H9 (cell line): ENCODE results near the gene SULT2B1. TPM values are rescaled to one million over a fixed set of nuclear protein-coding genes. Genes with fewer than 3 reads are reported as not detected.

Source experiments
- DNase-seq: peaks from one replicate; pipeline ENCODE4 v3.0.0-alpha.2; 2017
- H2AFZ ChIP-seq: one replicate; pipeline ENCODE4 v1.6.1; 2013; ENCODE audit warnings: mild to moderate bottlenecking, low read length, control low read depth, moderate library complexity
- H2AK5ac ChIP-seq: 2 replicates; pipeline ENCODE4 v1.6.1; 2013; ENCODE audit warnings: low read length, control low read depth, mixed read lengths; ENCODE audit not compliant: insufficient read length
- H2BK120ac ChIP-seq: one replicate; pipeline ENCODE4 v1.6.1; 2013; ENCODE audit warnings: low read depth, mild to moderate bottlenecking, low read length, control low read depth, inconsistent platforms; ENCODE audit not compliant: poor library complexity, severe bottlenecking
- H2BK12ac ChIP-seq: 2 replicates; pipeline ENCODE4 v1.6.1; 2013; ENCODE audit warnings: low read length, control low read depth, mixed read lengths, low read depth; ENCODE audit not compliant: insufficient read length
- H2BK15ac ChIP-seq: 2 replicates; pipeline ENCODE4 v1.6.1; 2013; ENCODE audit warnings: low read depth, low read length, control low read depth
- H2BK20ac ChIP-seq: one replicate; pipeline ENCODE4 v1.6.1; 2013; ENCODE audit warnings: low read depth, mild to moderate bottlenecking, low read length, control low read depth, inconsistent platforms; ENCODE audit not compliant: poor library complexity, severe bottlenecking
- H2BK5ac ChIP-seq: 2 replicates; pipeline ENCODE4 v1.6.1; 2013; ENCODE audit warnings: low read length, control low read depth, mixed read lengths; ENCODE audit not compliant: insufficient read length
- H3K14ac ChIP-seq: 2 replicates; pipeline ENCODE4 v1.6.1; 2013; ENCODE audit warnings: low read length, control low read depth; ENCODE audit not compliant: insufficient read depth
- H3K18ac ChIP-seq: 2 replicates; pipeline ENCODE4 v1.6.1; 2013; ENCODE audit warnings: low read depth, mild to moderate bottlenecking, mixed read lengths, low read length, control low read depth; ENCODE audit not compliant: insufficient read length
- H3K23ac ChIP-seq: 2 replicates; pipeline ENCODE4 v1.6.1; 2013; ENCODE audit warnings: low read length, control low read depth, mixed read lengths, low read depth; ENCODE audit not compliant: insufficient read length
- H3K23me2 ChIP-seq: 2 replicates; pipeline ENCODE4 v1.6.1; 2013; ENCODE audit warnings: low read depth, mild to moderate bottlenecking, mixed read lengths, low read length, control low read depth; ENCODE audit not compliant: insufficient read length, poor library complexity, severe bottlenecking
- H3K27ac ChIP-seq: 2 replicates; pipeline ENCODE4 v1.5.1; 2013; ENCODE audit warnings: low read length, control low read depth, mixed read lengths, low read depth; ENCODE audit not compliant: insufficient read length
- H3K27me3 ChIP-seq: 2 replicates; pipeline ENCODE4 v1.6.1; 2013; ENCODE audit warnings: low read length, control low read depth, inconsistent platforms; ENCODE audit not compliant: insufficient read depth
- H3K4ac ChIP-seq: 2 replicates; pipeline ENCODE4 v1.6.1; 2013; ENCODE audit warnings: low read depth, mild to moderate bottlenecking, control low read depth, inconsistent platforms, low read length, moderate library complexity
- H3K4me1 ChIP-seq: 2 replicates; pipeline ENCODE4 v1.6.1; 2013; ENCODE audit warnings: low read length, control low read depth, inconsistent platforms; ENCODE audit not compliant: insufficient read depth
- H3K4me2 ChIP-seq: 2 replicates; pipeline ENCODE4 v1.6.1; 2013; ENCODE audit warnings: low read length, control low read depth, mixed read lengths; ENCODE audit not compliant: insufficient read length, insufficient read depth
- H3K56ac ChIP-seq: 2 replicates; pipeline ENCODE4 v1.6.1; 2013; ENCODE audit warnings: low read depth, mild to moderate bottlenecking, mixed read lengths, low read length, control low read depth; ENCODE audit not compliant: insufficient read length
- H3K79me1 ChIP-seq: 2 replicates; pipeline ENCODE4 v1.6.1; 2013; ENCODE audit warnings: low read depth, mild to moderate bottlenecking, moderate library complexity, low read length, control low read depth, inconsistent platforms; ENCODE audit not compliant: insufficient read depth, poor library complexity, severe bottlenecking
- H3K79me2 ChIP-seq: 2 replicates; pipeline ENCODE4 v1.6.1; 2013; ENCODE audit warnings: low read length, control low read depth, inconsistent platforms; ENCODE audit not compliant: insufficient read depth
- H3K9ac ChIP-seq: 2 replicates; pipeline ENCODE4 v1.6.1; 2013; ENCODE audit warnings: low read length, control low read depth, mixed read lengths; ENCODE audit not compliant: insufficient read length; ENCODE audit errors: extremely low read depth
- H3K9me3 ChIP-seq: one replicate; pipeline ENCODE4 v1.6.1; 2013; ENCODE audit warnings: low read depth, low read length, inconsistent platforms; ENCODE audit not compliant: control insufficient read depth
- H3T11ph ChIP-seq: one replicate; pipeline ENCODE4 v1.6.1; 2013; ENCODE audit warnings: mild to moderate bottlenecking, low read length, control low read depth, inconsistent platforms
- H4K20me1 ChIP-seq: one replicate; pipeline ENCODE4 v1.6.1; 2013; ENCODE audit not compliant: control insufficient read depth, insufficient read length, insufficient read depth
- H4K5ac ChIP-seq: 2 replicates; pipeline ENCODE4 v1.6.1; 2013; ENCODE audit warnings: low read depth, mild to moderate bottlenecking, mixed read lengths, low read length, control low read depth; ENCODE audit not compliant: insufficient read length
- H4K8ac ChIP-seq: replicated peaks from 2 replicates; pipeline ENCODE4 v1.6.1; 2013; ENCODE audit warnings: low read length, control low read depth, mixed read lengths, low read depth; ENCODE audit not compliant: insufficient read length
- H4K91ac ChIP-seq: 2 replicates; pipeline ENCODE4 v1.6.1; 2013; ENCODE audit warnings: low read depth, mild to moderate bottlenecking, moderate library complexity, mixed read lengths, low read length, control low read depth; ENCODE audit not compliant: insufficient read length
- H3K27ac Mint-ChIP-seq, 3 experiments: 2 replicates in 2 of 3; 3 replicates in 1 of 3; pipeline ENCODE4 v1.8.0; 2020 to 2021; ENCODE audit warnings: mixed read lengths in 3 of 3, mild to moderate bottlenecking in 1 of 3, moderate library complexity in 1 of 3
- H3K27me3 Mint-ChIP-seq: 2 replicates; pipeline ENCODE4 v1.8.0; 2021; ENCODE audit warnings: low read depth, mild to moderate bottlenecking, moderate library complexity, mixed read lengths
- H3K36me3 Mint-ChIP-seq, 3 experiments: 2 replicates in 2 of 3; 3 replicates in 1 of 3; pipeline ENCODE4 v1.8.0; 2020 to 2021; ENCODE audit warnings: low read depth in 3 of 3, mixed read lengths in 3 of 3; ENCODE audit not compliant: insufficient read depth in 1 of 3
- H3K4me1 Mint-ChIP-seq, 2 experiments: 2 replicates each; pipeline ENCODE4 v1.8.0; 2020; ENCODE audit warnings: mixed read lengths in 2 of 2
- H3K4me3 Mint-ChIP-seq, 2 experiments: 2 replicates in 1 of 2; 3 replicates in 1 of 2; pipeline ENCODE4 v1.8.0; 2020 to 2021; ENCODE audit warnings: mild to moderate bottlenecking in 2 of 2, mixed read lengths in 2 of 2, moderate library complexity in 1 of 2
- H3K9me3 Mint-ChIP-seq, 2 experiments: 2 replicates in 1 of 2; 3 replicates in 1 of 2; pipeline ENCODE4 v1.8.0; 2020; ENCODE audit warnings: mild to moderate bottlenecking in 2 of 2, mixed read lengths in 2 of 2, moderate library complexity in 1 of 2
- CTCF ChIP-seq: fragments of 200-600 bp; sonication (generic); conservative IDR thresholded peaks from 3 replicates; pipeline ENCODE4 v1.8.0; 2021; ENCODE audit warnings: antibody characterized with exemption, mild to moderate bottlenecking
- WGBS: extraction: QIAGEN DNeasy Blood & Tissue Kit; methylation state at CpG from one replicate; pipeline ENCODE4 v1.1.7; 2013; ENCODE audit warnings: missing lambda C conversion rate, low lambda C conversion rate, mixed read lengths; ENCODE audit not compliant: insufficient read length; ENCODE audit errors: extremely low coverage; 5-methylcytosine and 5-hydroxymethylcytosine counted together
- total RNA-seq: library from RNA; stranded (reverse); gene quantifications from 2 replicates; pipeline ENCODE4 v1.2.1, GENCODE V29; 2021

Gene SULT2B1
- total RNA-seq, 1 experiment from 2014 or later = 1.7 TPM

GRCh38 chr19:48609571-48610108 is 57.7 kb downstream of the SULT2B1 start:
- no peaks in the 10 kb centered on the region for H3K79me1 ChIP-seq
- H2BK12ac ChIP-seq = no peak overlapping the region
- no peak overlapping the region for H3K14ac ChIP-seq
- no peak overlapping the region for H3K27ac ChIP-seq
- no peak overlapping the region for H3K56ac ChIP-seq
- H2BK15ac ChIP-seq = no peak overlapping the region
- no peak overlapping the region for H4K91ac ChIP-seq
- Mint-ChIP-seq H3K27me3 (no peaks in the 10 kb centered on the region; the same call in 1 of the 2 replicates), H3K27ac (no peak overlapping the region), H3K9me3 (no peaks in the 10 kb centered on the region; a peak in 1 of 5 replicates), H3K4me3 (no peak overlapping the region), H3K36me3 (peaks cover 5 to 20% (median 11%) of the 10 kb centered on the region in 3 experiments; a peak in 5 of 7 replicates), H3K4me1 (peaks cover 11 to 15% of the 10 kb centered on the region in 2 experiments)
- H3K4me1 ChIP-seq = peaks cover 3% of the 10 kb centered on the region; the same call in 1 of the 2 replicates
- no peaks in the 10 kb centered on the region for H3K79me2 ChIP-seq
- H3K9me3 ChIP-seq = no peaks in the 10 kb centered on the region
- H2BK120ac ChIP-seq = no peak overlapping the region
- H2AFZ ChIP-seq = no peak overlapping the region
- no peak overlapping the region for H3K4ac ChIP-seq
- H2BK5ac ChIP-seq = no peak overlapping the region
- H2BK20ac ChIP-seq = no peak overlapping the region
- H3T11ph ChIP-seq = no peak overlapping the region
- TF ChIP-seq CTCF = no peak
- DNase-seq = peak; percentile 26
- H3K9ac ChIP-seq = no peak overlapping the region
- H3K18ac ChIP-seq = no peak overlapping the region
- H3K27me3 ChIP-seq = no peaks in the 10 kb centered on the region
- H3K23me2 ChIP-seq = no peaks in the 10 kb centered on the region
- no peak overlapping the region for H4K5ac ChIP-seq
- H3K23ac ChIP-seq = no peak overlapping the region
- H4K8ac ChIP-seq = no peak overlapping the region
- H2AK5ac ChIP-seq = no peak overlapping the region
- H4K20me1 ChIP-seq = no peaks in the 10 kb centered on the region
- no CpG with 5 or more reads among the region's 20 CpGs for WGBS
- H3K4me2 ChIP-seq = no peak overlapping the region
